Fibroblast of lung (primary cell): ENCODE data around the gene ATP6V0C.

Experiments
- CTCF ChIP-seq, 2 donors: IDR thresholded peaks in 1 of 2; conservative IDR thresholded peaks in 1 of 2; 1 replicate in 1 of 2; 2 replicates in 1 of 2; pipeline ENCODE4 v1.5.1; 2011 to 2012; ENCODE audit warnings: low read length in 2 of 2, control low read depth in 1 of 2, inconsistent platforms in 1 of 2, low read depth in 1 of 2, mild to moderate bottlenecking in 1 of 2
- EZH2 ChIP-seq: IDR thresholded peaks from 2 replicates; pipeline ENCODE4 v1.5.1; 2012; ENCODE audit warnings: low read length, control low read depth, mild to moderate bottlenecking; ENCODE audit errors: missing control alignments

- no peak for TF ChIP-seq CTCF (conservative IDR thresholded peaks at IDR 0.05 in 1 of 2, IDR thresholded peaks at IDR 0.05 in 1 of 2; ENCODE audit: low read depth in 1 of 2, low read length in 2 of 2)
- TF ChIP-seq EZH2: no peak
These were observed 29.5 kb upstream of the ATP6V0C start for GRCh38 chr16:2483939-2484897.
